Dermis blood vessel endothelial cell (primary cell): ENCODE measurements around the gene PEX5. TPM values are rescaled to one million over a fixed set of nuclear protein-coding genes. Genes with fewer than 3 reads are reported as not detected.
"Not testable (repeated sequence)": the region's sequence is repeated elsewhere in the genome, so short reads cannot be mapped to it uniquely, and the experiment has no call there.

Experiments
- DNase-seq: peaks from one replicate; pipeline ENCODE4 v3.0.0; 2010
- total RNA-seq: library from RNA; depleted of rRNA; stranded (reverse); fragments of >200 nt; gene quantifications from 2 replicates; pipeline ENCODE4 v1.2.3, GENCODE V29; 2014

PEX5 gene
- total RNA-seq, 1 donor from 2014 or later: 36.2 TPM

- DNase-seq: no peak
Measured at GRCh38 chr12:7217475-7218069, 28.1 kb downstream of the PEX5 start.

GRCh38 chr12:7219599-7220243, 30.2 kb downstream of the PEX5 start:
- peak; percentile 87 for DNase-seq

DNA sequence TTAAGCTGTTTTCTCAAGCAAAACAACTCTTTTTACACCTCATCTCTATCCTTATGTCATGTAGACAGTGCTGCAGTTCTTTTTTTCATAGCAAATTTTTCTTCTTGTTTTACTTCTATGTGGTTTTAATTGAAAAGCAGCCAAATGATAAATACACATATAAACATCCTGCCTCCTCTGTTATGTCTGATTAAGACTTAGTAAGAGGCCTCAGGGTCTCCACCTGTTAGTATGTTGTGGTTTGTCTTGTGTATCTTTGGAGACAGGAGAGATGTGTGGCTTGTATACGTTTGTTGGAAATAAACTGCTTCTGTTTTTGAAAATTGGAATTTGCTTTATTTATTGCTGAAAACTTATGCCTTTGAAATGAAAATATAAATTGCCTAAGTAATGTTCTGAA, 32.0 kb downstream of the PEX5 start:
- DNase-seq: no peak

DNA sequence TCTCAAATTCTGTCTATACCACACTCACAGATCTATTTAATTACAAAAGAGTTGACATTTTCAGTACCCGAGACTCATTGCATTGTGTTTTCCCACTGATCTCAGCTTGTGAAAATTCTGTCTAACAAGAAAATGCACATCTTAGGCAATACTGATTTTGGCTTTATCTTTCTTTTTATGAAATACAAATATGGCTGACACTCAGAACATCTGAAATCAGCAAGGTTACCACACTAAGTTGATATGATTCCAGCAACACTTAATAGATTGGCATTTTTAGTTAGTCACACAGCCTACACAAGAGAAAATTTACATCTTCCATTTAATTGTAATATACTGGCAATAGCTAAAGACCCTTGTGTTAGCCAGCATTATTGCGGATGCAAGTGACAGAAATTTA, 40.3 kb downstream of the PEX5 start:
- no peak for DNase-seq

DNA sequence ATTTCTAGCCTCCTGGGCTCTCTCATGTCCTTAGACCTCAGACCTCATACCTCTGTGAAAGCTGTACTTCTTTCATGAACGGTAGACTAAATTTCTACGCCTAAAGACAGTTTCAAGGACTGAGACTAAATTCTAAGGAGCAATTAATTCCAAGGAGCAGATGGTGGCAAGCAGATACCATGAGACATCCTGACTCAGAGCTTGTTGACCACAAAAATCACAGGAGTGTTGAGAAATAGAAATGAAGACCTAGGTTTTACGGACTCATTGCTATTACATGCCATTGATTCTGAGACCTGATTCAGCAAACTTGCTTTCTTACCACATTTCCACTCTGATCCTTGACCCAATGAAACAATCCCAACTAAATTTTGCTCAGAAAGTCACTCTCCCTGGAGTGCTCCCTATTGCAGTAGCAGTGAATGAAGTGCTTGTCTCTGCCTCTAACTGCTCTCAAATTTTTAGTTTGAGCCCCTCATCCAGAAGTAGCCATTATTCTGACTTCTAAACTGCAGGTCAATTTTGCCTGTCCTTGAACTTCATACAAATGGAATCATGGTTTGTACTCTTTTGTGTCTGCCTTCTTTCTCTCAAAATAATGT, 52.0 kb downstream of the PEX5 start:
- DNase-seq: no peak

DNA sequence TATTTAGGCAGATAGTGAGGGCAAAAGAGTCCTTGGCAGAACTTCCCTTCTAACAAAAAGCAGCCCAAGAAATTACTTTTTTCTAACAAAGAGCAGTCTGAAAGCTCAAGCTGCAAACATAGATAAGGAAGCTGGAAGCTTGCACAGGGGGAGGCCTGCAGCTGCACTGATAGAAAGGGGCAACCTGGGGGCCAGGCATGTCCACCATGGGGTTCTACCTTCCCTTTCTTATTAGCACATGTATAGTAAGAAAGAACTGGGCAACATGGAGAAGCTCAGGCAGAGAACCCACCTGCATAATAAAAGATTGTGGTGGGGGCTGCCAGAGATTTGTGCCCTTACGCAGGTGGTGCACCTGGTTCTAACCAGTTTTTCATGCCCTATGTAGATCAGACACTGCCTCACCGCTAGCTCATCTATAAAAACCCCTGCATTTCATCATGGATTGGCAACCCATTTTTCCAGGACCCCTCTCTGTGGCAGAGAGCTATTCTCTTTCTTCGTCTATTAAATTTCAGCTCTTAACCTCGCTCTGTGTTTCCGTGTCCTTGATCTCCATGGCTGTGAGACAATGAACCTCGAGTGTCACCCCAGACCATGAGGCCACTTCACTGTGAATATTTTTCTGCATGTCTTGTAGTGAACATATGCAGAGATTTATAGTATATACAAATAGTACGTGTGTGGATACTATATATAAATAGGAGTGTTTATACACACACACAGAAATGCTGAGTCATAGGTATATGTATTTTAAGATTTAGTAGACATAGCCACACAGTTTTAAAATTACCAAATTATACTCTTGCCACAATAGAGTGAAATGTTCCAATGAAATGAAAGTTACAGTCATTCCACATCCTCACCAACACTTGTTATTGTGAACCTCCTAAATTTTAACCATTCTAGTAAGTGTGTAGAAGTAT, 53.0 kb downstream of the PEX5 start:
- DNase-seq: no peak

DNA sequence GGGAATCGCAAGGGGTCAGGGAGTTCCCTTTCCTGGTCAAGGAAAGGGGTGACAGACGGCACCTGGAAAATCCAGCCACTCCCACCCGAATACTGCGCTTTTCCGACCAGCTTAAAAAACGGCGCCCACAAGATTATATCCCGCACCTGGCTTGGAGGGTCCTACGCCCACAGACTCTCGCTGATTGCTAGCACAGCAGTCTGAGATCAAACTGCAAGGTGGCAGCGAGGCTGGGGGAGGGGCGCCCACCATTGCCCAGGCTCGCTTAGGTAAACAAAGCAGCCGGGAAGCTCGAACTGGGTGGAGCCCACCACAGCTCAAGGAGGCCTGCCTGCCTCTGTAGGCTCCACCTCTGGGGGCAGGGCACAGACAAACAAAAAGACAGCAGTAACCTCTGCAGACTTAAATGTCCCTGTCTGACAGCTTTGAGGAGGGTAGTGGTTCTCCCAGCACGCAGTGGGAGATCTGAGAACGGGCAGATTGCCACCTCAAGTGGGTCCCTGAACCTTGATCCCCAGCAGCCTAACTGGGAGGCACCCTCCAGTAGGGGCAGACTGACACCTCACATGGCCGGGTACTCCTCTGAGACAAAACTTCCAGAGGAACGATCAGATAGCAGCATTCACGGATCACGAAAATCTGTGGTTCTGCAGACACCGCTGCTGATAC, 62.0 kb downstream of the PEX5 start:
- DNase-seq: not testable (repeated sequence)

GRCh38 chr12:7259060-7259459, 69.6 kb downstream of the PEX5 start:
- DNase-seq: no peak

Other genes starting within 250 kb of the PEX5 start
- gene RNU7-1, start 245.9 kb upstream of the PEX5 start, total RNA-seq: not detected in 2 replicates
- gene C12orf57, start 245.7 kb upstream of the PEX5 start, total RNA-seq: 73.7 and 177 TPM in 2 replicates
- gene PTPN6, start 238.3 kb upstream of the PEX5 start, total RNA-seq: 2.4 and 3.4 TPM in 2 replicates
- gene PHB2, start 219.0 kb upstream of the PEX5 start, total RNA-seq: 191 and 205 TPM in 2 replicates
- gene EMG1, start 218.8 kb upstream of the PEX5 start, total RNA-seq: 35.6 and 39.3 TPM in 2 replicates
- 8.0 and 15.3 TPM in 2 replicates for gene LPCAT3, start 171.2 kb upstream of the PEX5 start, total RNA-seq
- gene C1S, start 129.0 kb upstream of the PEX5 start, total RNA-seq: 0.19 and 1.4 TPM in 2 replicates
- gene C1R, start 97.2 kb upstream of the PEX5 start, total RNA-seq: 2.0 TPM in 2 replicates
- 26.7 and 28.8 TPM in 2 replicates for gene C1RL, start 80.5 kb upstream of the PEX5 start, total RNA-seq
- gene RBP5, start 60.8 kb upstream of the PEX5 start, total RNA-seq: 0.19 TPM in 1 of 2 replicates, not detected in the other
- gene CLSTN3, start 59.3 kb upstream of the PEX5 start, total RNA-seq: 35.2 and 42.0 TPM in 2 replicates
- gene ACSM4, start 114.4 kb downstream of the PEX5 start, total RNA-seq: not detected in 2 replicates